PC-3 (cell line): Measurements from ENCODE around the gene ZMYND10.

Source experiments
- EZH2 ChIP-seq: fragments of 300-600 bp; sonication (generic); IDR thresholded peaks from one replicate; pipeline ENCODE4 v1.6.1; 2017; ENCODE audit warnings: antibody characterized with exemption, mild to moderate bottlenecking, low read length; ENCODE audit not compliant: unreplicated experiment
- EZH2phosphoT487 ChIP-seq: fragments of 300-600 bp; sonication (generic); IDR thresholded peaks from 2 replicates; pipeline ENCODE4 v1.6.1; 2018; ENCODE audit warnings: mild to moderate bottlenecking, antibody characterized with exemption, low read length, borderline replicate concordance
- TF ChIP-seq, protein P1 (sequence below): fragments of 300-600 bp; sonication (generic); conservative IDR thresholded peaks from 2 replicates; pipeline ENCODE4 v1.5.1; 2017; ENCODE audit warnings: antibody characterized with exemption, low read depth, mild to moderate bottlenecking, low read length

GRCh38 chr3:50320853-50321335 is 24.6 kb downstream of the ZMYND10 start:
- TF ChIP-seq, protein P1, sequence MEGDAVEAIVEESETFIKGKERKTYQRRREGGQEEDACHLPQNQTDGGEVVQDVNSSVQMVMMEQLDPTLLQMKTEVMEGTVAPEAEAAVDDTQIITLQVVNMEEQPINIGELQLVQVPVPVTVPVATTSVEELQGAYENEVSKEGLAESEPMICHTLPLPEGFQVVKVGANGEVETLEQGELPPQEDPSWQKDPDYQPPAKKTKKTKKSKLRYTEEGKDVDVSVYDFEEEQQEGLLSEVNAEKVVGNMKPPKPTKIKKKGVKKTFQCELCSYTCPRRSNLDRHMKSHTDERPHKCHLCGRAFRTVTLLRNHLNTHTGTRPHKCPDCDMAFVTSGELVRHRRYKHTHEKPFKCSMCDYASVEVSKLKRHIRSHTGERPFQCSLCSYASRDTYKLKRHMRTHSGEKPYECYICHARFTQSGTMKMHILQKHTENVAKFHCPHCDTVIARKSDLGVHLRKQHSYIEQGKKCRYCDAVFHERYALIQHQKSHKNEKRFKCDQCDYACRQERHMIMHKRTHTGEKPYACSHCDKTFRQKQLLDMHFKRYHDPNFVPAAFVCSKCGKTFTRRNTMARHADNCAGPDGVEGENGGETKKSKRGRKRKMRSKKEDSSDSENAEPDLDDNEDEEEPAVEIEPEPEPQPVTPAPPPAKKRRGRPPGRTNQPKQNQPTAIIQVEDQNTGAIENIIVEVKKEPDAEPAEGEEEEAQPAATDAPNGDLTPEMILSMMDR: no peak
- TF ChIP-seq EZH2: no peak
- TF ChIP-seq EZH2phosphoT487: no peak
